ENCODE results near the gene BMF.
A peak's percentile ranks its signal among the peaks of the same experiment; 100 is the strongest.

BMF gene

GRCh38 chr15:40040293-40040635 is 68.4 kb downstream of the BMF start:
- no peak for TF ChIP-seq CTCF (IDR thresholded peaks at IDR 0.05; ENCODE audit: insufficient read depth, low read depth, low read length, missing control alignments)
- H3K4me3 ChIP-seq (ENCODE audit: low read depth, low read length): peak overlapping the region; percentile 74

DNA sequence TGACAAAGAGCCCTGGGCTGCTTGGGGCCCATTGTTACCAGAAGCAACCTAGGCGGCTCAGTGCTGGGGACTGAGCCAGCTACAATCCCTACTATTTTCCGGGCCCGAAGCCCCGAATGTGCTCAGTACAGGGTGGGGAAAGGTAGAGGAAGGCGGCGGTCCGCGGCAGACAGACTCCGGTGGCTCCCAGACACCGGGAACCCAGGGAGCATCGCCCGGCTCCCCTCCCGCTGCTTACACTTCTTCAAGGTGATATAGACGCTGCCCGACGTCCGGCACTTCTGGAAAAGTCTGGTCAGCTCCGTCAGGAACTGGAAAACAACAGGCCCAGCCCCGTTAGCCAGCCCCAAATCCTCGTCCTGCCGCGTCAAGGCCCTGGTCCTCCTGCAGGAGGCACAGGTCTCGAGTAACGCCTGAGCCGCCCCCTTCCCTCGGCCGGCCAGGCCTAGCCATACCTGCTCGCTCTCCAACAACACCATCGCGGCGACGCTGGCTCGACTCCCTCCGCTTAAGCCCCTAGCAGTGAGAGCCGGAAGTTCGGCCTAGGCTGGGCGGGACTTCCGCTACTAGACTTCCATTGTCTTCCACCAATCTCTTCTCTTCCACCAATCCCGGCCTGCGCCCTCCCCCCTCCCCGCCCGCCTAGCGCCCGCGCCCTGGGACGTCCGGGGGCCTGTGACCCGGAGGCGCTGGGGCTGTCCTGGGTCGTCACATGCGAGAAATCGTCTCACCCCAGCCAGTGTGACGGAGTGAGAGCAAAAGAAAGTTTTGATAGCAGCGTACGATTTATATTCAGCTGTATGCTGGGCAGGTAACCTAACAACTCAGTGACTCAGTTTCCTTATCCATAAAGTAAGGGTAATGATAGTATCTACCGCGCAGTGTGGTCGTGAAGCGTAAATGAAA is 69.8 kb downstream of the BMF start, which contains the start of gene SRP14:
Gene SRP14, minus strand, starts transcription at position 544 of the 906 bp plus-strand sequence. Its CDS starts 65 bp downstream, at position 479.
- no peak for TF ChIP-seq CTCF (IDR thresholded peaks at IDR 0.05; ENCODE audit: insufficient read depth, low read depth, low read length, missing control alignments)
- peak; percentile 96 for DNase-seq (ENCODE audit: low read depth)
- H3K4me3 ChIP-seq (ENCODE audit: low read depth, low read length): peak within 1 kb of the TSS; percentile 74

More at GRCh38 chr15:40040293-40040635, 68.4 kb downstream of the BMF start:
- DNase-seq (ENCODE audit: low read depth): no peak

DNA sequence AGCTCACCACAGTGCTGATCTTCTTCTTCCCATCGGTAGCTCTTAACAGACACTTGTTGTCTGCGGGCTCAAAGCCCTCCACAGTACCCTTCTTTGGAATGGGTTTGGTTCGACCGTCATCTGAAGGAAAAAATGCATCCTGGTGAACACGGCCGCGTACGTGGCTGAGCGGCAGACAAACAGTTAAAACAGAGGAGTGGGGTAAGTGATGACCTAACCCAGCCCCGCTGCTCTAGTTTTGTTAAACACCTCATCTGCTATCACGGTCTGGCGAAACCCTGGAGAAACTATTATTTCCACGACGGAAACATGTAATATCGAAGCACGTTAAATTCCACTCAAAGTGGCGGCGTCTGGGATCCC is 70.4 kb downstream of the BMF start:
- no peak for DNase-seq (ENCODE audit: low read depth)
- TF ChIP-seq CTCF (IDR thresholded peaks at IDR 0.05; ENCODE audit: insufficient read depth, low read depth, low read length, missing control alignments): no peak
- peak overlapping the region; percentile 74 for H3K4me3 ChIP-seq (ENCODE audit: low read depth, low read length)

Data from GM12865 (cell line).